DMS53 treated with DMSO at 0.1 percent for 48 hours (cell line): ENCODE data around the gene UST.
"Not testable (repeated sequence)": the region's sequence is repeated elsewhere in the genome, so short reads cannot be mapped to it uniquely, and the experiment has no call there.

ENCODE experiments used
- DNase-seq: peaks from one replicate; lab custom pipeline; 2025; ENCODE audit not compliant: unreplicated experiment; lab: John Stamatoyannopoulos, UW

Gene UST

GRCh38 chr6:148831531-148831930, 84.7 kb downstream of the UST start:
- DNase-seq, result no peak

- no peak for DNase-seq
Observed at GRCh38 chr6:148835920-148836441, 89.2 kb downstream of the UST start.

- DNase-seq, result no peak
Observed at GRCh38 chr6:148836751-148837150, 89.9 kb downstream of the UST start.

- DNase-seq, result no peak
Observed at GRCh38 chr6:148837941-148838340, 91.1 kb downstream of the UST start.

GRCh38 chr6:148839044-148839443, 92.2 kb downstream of the UST start:
- DNase-seq, result no peak

- DNase-seq, result no peak
Observed at GRCh38 chr6:148840256-148840655, 93.4 kb downstream of the UST start.

GRCh38 chr6:148842296-148843019, 95.6 kb downstream of the UST start:
- DNase-seq, result no peak

- no peak for DNase-seq
Observed at GRCh38 chr6:148845464-148845863, 98.6 kb downstream of the UST start.

- no peak for DNase-seq
Observed at GRCh38 chr6:148846778-148847761, 100.2 kb downstream of the UST start.

GRCh38 chr6:148848915-148849314, 102.1 kb downstream of the UST start:
- DNase-seq, result no peak

- DNase-seq, result not testable (repeated sequence)
Observed at GRCh38 chr6:148849449-148849848, 102.6 kb downstream of the UST start.

- no peak for DNase-seq
Observed at GRCh38 chr6:148850964-148851363, 104.1 kb downstream of the UST start.

- DNase-seq, result no peak
Observed at GRCh38 chr6:148851683-148852556, 105.1 kb downstream of the UST start.

GRCh38 chr6:148852688-148853087, 105.9 kb downstream of the UST start:
- no peak for DNase-seq

GRCh38 chr6:148853113-148853512, 106.3 kb downstream of the UST start:
- not testable (repeated sequence) for DNase-seq

- DNase-seq, result no peak
Observed at GRCh38 chr6:148854096-148854495, 107.3 kb downstream of the UST start.

- no peak for DNase-seq
Observed at GRCh38 chr6:148854992-148855391, 108.2 kb downstream of the UST start.

GRCh38 chr6:148855744-148856143, 108.9 kb downstream of the UST start:
- DNase-seq, result no peak

GRCh38 chr6:148857798-148858390, 111.1 kb downstream of the UST start:
- no peak for DNase-seq

- DNase-seq, result not testable (repeated sequence)
Observed at GRCh38 chr6:148864132-148864531, 117.3 kb downstream of the UST start.
